Activated CD4-positive, alpha-beta T cell treated with anti-CD3 and anti-CD28 coated beads, Interleukin-2, amount 10 ng/mL, durations not matched to agents 7 days and 5 days (primary cell): ENCODE data around the gene CGA. TPM values are rescaled to one million over a fixed set of nuclear protein-coding genes. Genes with fewer than 3 reads are reported as not detected.

Experiments used
- CTCF ChIA-PET: fragments of 350-600 bp; sonication (Branson Sonifier 250); formaldehyde crosslinking; loops from one replicate; lab custom pipeline; 2021; ENCODE audit warnings: antibody characterized with exemption; lab: Charles Lee
- POLR2A ChIA-PET: fragments of 350-600 bp; sonication (Branson Sonifier 250); formaldehyde crosslinking; loops from one replicate; lab custom pipeline; 2021; ENCODE audit warnings: antibody characterized with exemption; lab: Charles Lee
- DNase-seq: peaks from one replicate; pipeline ENCODE4 v3.0.0-alpha.2; 2020
- H3K27ac Mint-ChIP-seq: one replicate; pipeline ENCODE4 v1.8.0; 2021; ENCODE audit warnings: mild to moderate bottlenecking, moderate library complexity, mixed read lengths
- H3K27me3 Mint-ChIP-seq: one replicate; pipeline ENCODE4 v1.8.0; 2021; ENCODE audit warnings: mixed read lengths
- H3K36me3 Mint-ChIP-seq: one replicate; pipeline ENCODE4 v1.8.0; 2021; ENCODE audit warnings: low read depth, mixed read lengths
- H3K4me1 Mint-ChIP-seq: one replicate; pipeline ENCODE4 v1.8.0; 2021; ENCODE audit warnings: mixed read lengths
- H3K4me3 Mint-ChIP-seq: one replicate; pipeline ENCODE4 v1.8.0; 2021; ENCODE audit warnings: mild to moderate bottlenecking, moderate library complexity, mixed read lengths
- H3K9me3 Mint-ChIP-seq: one replicate; pipeline ENCODE4 v1.8.0; 2021; ENCODE audit warnings: mixed read lengths
- total RNA-seq, 2 experiments: library from RNA; stranded (reverse); gene quantifications; one replicate each; pipeline ENCODE4 v1.2.3, GENCODE V29; 2021

Gene CGA
- total RNA-seq, 2 experiments from 2014 or later, result not detected

DNA sequence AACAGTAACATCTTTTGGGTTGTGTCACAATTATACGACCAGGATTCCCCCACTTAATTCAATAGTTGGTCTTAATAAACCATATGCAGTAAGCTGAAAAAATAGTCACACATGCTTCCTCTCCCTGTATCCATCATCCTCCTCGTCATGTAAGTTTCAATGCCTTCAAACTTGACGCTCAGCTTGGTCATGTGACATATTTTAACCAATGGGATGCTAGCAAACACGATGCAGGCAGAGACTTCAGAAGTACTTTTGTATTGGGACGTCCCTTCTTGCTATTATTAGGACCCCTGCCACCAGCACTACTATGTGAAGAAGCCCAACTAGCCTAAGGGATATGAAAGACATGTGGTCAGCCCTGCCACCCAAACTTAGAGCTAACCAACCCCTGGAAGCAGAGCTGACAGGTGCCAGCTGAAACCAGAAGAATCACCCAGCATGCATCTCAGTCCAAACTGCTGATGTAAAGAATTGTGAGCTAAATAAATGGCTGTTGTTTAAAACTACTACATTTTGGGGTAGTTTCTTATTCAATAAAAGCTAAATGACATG, 49.3 kb downstream of the CGA start:
- Mint-ChIP-seq H3K36me3 (no peaks in the 10 kb centered on the region), H3K4me1 (no peaks in the 10 kb centered on the region), H3K9me3 (no peaks in the 10 kb centered on the region), H3K27me3 (peaks cover 17% of the 10 kb centered on the region), H3K27ac (no peak overlapping the region), H3K4me3 (no peak overlapping the region)
- DNase-seq, result no peak
- ChIA-PET POLR2A (no interaction called here), CTCF (interaction anchor here (0.6 kb wide), 1 partner anchor 8 kb away, joined by 3 read pairs; no protein-coding TSS in a partner anchor)

DNA sequence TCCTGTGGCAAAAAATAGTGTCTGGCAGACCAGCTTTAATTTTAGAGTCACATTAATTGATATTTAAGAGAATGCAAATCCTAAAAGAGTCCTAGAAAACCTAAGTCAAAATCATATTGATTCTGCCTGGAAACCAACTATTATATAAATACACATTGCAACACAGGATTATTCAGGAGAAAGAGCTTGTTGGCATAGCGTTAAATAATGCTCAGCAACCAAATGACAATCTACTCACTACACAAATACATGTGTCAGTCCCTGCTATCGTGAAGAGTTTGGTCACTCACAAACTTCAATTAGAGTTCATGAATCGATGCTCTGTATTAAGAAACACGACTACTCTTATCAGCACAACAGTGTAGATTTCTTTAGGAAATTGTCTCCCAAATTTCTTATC, 54.2 kb downstream of the CGA start:
- Mint-ChIP-seq H3K9me3 (no peaks in the 10 kb centered on the region), H3K27me3 (no peaks in the 10 kb centered on the region), H3K4me3 (no peak overlapping the region), H3K4me1 (no peaks in the 10 kb centered on the region), H3K36me3 (no peaks in the 10 kb centered on the region), H3K27ac (no peak overlapping the region)
- POLR2A ChIA-PET, result no interaction called here
- DNase-seq, result no peak
- CTCF ChIA-PET, result no interaction called here

Other genes with a start within 250 kb of the CGA start
- not detected for gene HTR1E, start 157.6 kb downstream of the CGA start, total RNA-seq
- 10 to 100 TPM; 51.5 to 56.0 TPM for gene ZNF292, start 60.5 kb upstream of the CGA start, total RNA-seq
- 10 to 100 TPM; 10.9 to 11.6 TPM for gene SMIM8, start 227.5 kb upstream of the CGA start, total RNA-seq
- not detected for gene GJB7, start 234.2 kb upstream of the CGA start, total RNA-seq
- 1 to 10 TPM; 2.0 to 2.3 TPM for gene C6orf163, start 249.7 kb upstream of the CGA start, total RNA-seq